OCI-LY7 (cell line): ENCODE data around the gene RP2.

Experiments used
- CTCF ChIP-seq: fragments of 200-600 bp; sonication (generic); conservative IDR thresholded peaks from 2 replicates; pipeline ENCODE4 v1.5.1; 2014; ENCODE audit warnings: mild to moderate bottlenecking, antibody characterized with exemption, low read length, moderate library complexity, mixed read lengths
- EZH2phosphoT487 ChIP-seq: fragments of 200-600 bp; sonication (generic); IDR thresholded peaks from 2 replicates; pipeline ENCODE4 v1.6.1; 2018; ENCODE audit warnings: low read depth, borderline replicate concordance, mild to moderate bottlenecking, mixed run types, antibody characterized with exemption, low read length, moderate library complexity, mixed read lengths

DNA sequence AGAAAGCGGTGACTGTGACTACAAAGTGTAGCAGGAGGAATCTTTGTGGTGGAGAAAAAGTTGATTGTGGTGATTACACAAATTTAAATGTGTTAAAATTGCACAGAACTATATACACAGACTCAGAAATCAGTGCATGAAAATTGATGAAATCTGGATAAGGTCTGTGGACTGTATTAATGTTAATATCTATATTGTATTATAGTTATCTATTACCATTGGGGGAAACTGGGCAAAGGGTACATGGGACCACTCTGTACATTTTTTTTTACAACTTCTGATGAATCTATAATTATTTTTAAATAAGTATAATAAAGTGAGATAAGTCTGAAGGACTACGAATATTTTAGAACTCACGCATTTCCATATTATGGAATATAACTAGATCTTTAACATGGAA is 73.6 kb downstream of the RP2 start:
- TF ChIP-seq EZH2phosphoT487 (no peak), CTCF (no peak)
